Hepatocyte (in vitro differentiated cells): ENCODE results near the gene ZFX. TPM values are rescaled to one million over a fixed set of nuclear protein-coding genes. Genes with fewer than 3 reads are reported as not detected.
"Not testable (repeated sequence)": the region's sequence is repeated elsewhere in the genome, so short reads cannot be mapped to it uniquely, and the experiment has no call there.

Experiments
- DNase-seq: peaks from one replicate; pipeline ENCODE4 v3.0.0-alpha.2; 2016; ENCODE audit warnings: low spot score
- H2AFZ ChIP-seq: fragments of 200-600 bp; sonication (generic); 2 replicates; pipeline ENCODE4 v1.6.0; 2016; ENCODE audit warnings: antibody characterized with exemption, mild to moderate bottlenecking
- H3K27ac ChIP-seq: fragments of 200-600 bp; sonication (generic); 2 replicates; pipeline ENCODE4 v1.5.1; 2016; ENCODE audit warnings: mild to moderate bottlenecking
- H3K27me3 ChIP-seq: fragments of 200-600 bp; sonication (generic); 2 replicates; pipeline ENCODE4 v1.6.1; 2016
- H3K36me3 ChIP-seq: fragments of 200-600 bp; sonication (generic); replicated peaks from 2 replicates; pipeline ENCODE4 v1.5.1; 2016; ENCODE audit warnings: low read depth; ENCODE audit not compliant: insufficient read depth
- H3K4me1 ChIP-seq: fragments of 200-600 bp; sonication (generic); 2 replicates; pipeline ENCODE4 v1.5.1; 2016; ENCODE audit warnings: mild to moderate bottlenecking, moderate library complexity; ENCODE audit not compliant: insufficient read depth
- H3K4me2 ChIP-seq: fragments of 200-600 bp; sonication (generic); 2 replicates; pipeline ENCODE4 v1.6.0; 2016
- H3K4me3 ChIP-seq: fragments of 200-600 bp; sonication (generic); 2 replicates; pipeline ENCODE4 v1.5.1; 2016; ENCODE audit warnings: mild to moderate bottlenecking
- H3K79me2 ChIP-seq: fragments of 200-600 bp; sonication (generic); 2 replicates; pipeline ENCODE4 v1.6.0; 2017; ENCODE audit warnings: mild to moderate bottlenecking
- H3K9me2 ChIP-seq: fragments of 200-600 bp; sonication (generic); replicated peaks from 2 replicates; pipeline ENCODE4 v1.6.0; 2017; ENCODE audit warnings: mild to moderate bottlenecking; ENCODE audit not compliant: insufficient read depth
- H3K9me3 ChIP-seq: fragments of 200-600 bp; sonication (generic); 2 replicates; pipeline ENCODE4 v1.5.1; 2016; ENCODE audit warnings: low read depth, mild to moderate bottlenecking
- H4K20me1 ChIP-seq: fragments of 200-600 bp; sonication (generic); 2 replicates; pipeline ENCODE4 v1.6.0; 2016; ENCODE audit warnings: mild to moderate bottlenecking; ENCODE audit not compliant: insufficient read depth, poor library complexity, severe bottlenecking
- EZH2 ChIP-seq: fragments of 200-600 bp; sonication (generic); IDR thresholded peaks from 2 replicates; pipeline ENCODE4 v1.6.1; 2016; ENCODE audit warnings: antibody characterized with exemption, mild to moderate bottlenecking, borderline replicate concordance
- EZH2phosphoT487 ChIP-seq: fragments of 200-600 bp; sonication (generic); IDR thresholded peaks from one replicate; pipeline ENCODE4 v1.6.1; 2018; ENCODE audit warnings: antibody characterized with exemption, mild to moderate bottlenecking, low read depth, moderate library complexity; ENCODE audit not compliant: unreplicated experiment, severe bottlenecking
- WGBS: methylation state at CpG from one replicate; pipeline ENCODE4 v1.1.6; 2016; ENCODE audit warnings: low lambda C conversion rate; ENCODE audit errors: missing lambda C conversion rate; 5-methylcytosine and 5-hydroxymethylcytosine counted together
- polyA plus RNA-seq: library from polyadenylated mRNA; unstranded; fragments of >200 nt; fragmentation: Nextera tagmentation; extraction: Ambion mirVana; gene quantifications from 2 replicates; pipeline ENCODE4 v1.2.1, GENCODE V29; 2016
- total RNA-seq: library from RNA; depleted of rRNA; stranded (reverse); fragments of >200 nt; gene quantifications from 2 replicates; pipeline ENCODE4 v1.2.3, GENCODE V29; 2014
- TF ChIP-seq, protein P1 (sequence below): fragments of 200-600 bp; sonication (generic); IDR thresholded peaks from 2 replicates; pipeline ENCODE4 v1.5.1; 2016; ENCODE audit warnings: antibody characterized with exemption, mild to moderate bottlenecking; ENCODE audit not compliant: poor library complexity

The ZFX gene
- total and polyA plus RNA-seq, 2 experiments from 2014 or later = 31.5 to 74.0 TPM

DNA sequence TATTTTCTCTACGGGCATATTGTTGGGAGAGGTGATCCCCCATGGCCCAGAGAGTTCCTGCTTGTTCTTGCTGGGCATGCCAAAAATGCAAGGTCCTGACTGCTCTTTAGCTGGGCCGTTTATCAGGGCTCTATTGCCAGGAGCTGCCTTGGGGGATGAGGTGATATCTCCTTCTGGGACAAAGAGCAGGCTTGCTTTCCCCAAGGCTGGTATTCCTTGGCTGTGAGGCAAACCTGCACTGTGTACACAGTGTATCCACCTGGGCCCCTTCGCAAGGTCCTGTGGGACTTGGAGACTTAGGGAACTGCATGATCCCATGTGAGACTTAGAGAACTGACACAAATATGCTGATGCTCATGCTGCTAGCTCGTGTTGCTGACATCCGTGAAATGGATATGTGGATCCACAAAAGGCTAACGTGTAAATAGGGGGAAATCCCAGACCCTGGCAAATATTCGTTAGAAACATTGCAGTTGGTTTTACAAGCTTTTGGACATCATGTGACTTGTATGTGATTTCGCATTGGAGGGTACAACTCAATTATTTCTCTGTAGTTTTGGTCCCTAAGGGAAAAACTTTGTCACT lies 24.4 kb upstream of the ZFX start:
- Histone ChIP-seq H3K4me1 (peaks cover 16% of the 10 kb centered on the region), H3K4me2 (peak overlapping the region; percentile 15), H2AFZ (no peak overlapping the region), H3K9me3 (no peaks in the 10 kb centered on the region), H3K79me2 (no peaks in the 10 kb centered on the region), H3K9me2 (no peaks in the 10 kb centered on the region), H3K27ac (peak overlapping the region; percentile 73), H3K27me3 (no peaks in the 10 kb centered on the region), H3K4me3 (no peak overlapping the region), H4K20me1 (no peaks in the 10 kb centered on the region), H3K36me3 (no peaks in the 10 kb centered on the region)
- 49% methylated on average over 8 of the region's 8 CpGs for WGBS
- TF ChIP-seq, protein P1, sequence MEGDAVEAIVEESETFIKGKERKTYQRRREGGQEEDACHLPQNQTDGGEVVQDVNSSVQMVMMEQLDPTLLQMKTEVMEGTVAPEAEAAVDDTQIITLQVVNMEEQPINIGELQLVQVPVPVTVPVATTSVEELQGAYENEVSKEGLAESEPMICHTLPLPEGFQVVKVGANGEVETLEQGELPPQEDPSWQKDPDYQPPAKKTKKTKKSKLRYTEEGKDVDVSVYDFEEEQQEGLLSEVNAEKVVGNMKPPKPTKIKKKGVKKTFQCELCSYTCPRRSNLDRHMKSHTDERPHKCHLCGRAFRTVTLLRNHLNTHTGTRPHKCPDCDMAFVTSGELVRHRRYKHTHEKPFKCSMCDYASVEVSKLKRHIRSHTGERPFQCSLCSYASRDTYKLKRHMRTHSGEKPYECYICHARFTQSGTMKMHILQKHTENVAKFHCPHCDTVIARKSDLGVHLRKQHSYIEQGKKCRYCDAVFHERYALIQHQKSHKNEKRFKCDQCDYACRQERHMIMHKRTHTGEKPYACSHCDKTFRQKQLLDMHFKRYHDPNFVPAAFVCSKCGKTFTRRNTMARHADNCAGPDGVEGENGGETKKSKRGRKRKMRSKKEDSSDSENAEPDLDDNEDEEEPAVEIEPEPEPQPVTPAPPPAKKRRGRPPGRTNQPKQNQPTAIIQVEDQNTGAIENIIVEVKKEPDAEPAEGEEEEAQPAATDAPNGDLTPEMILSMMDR = no peak
- peak; percentile 63 for DNase-seq

GRCh38 chrX:24131476-24131875 lies 18.1 kb upstream of the ZFX start:
- Histone ChIP-seq H3K9me3 (no peaks in the 10 kb centered on the region), H3K4me2 (no peak overlapping the region), H2AFZ (no peak overlapping the region), H3K27me3 (no peaks in the 10 kb centered on the region), H3K9me2 (no peaks in the 10 kb centered on the region), H3K27ac (no peak overlapping the region), H3K36me3 (no peaks in the 10 kb centered on the region), H4K20me1 (no peaks in the 10 kb centered on the region), H3K4me3 (no peak overlapping the region), H3K79me2 (no peaks in the 10 kb centered on the region), H3K4me1 (no peaks in the 10 kb centered on the region)
- TF ChIP-seq, protein P1 = no peak
- no peak for TF ChIP-seq EZH2
- TF ChIP-seq EZH2phosphoT487 = no peak
- no peak for DNase-seq
- WGBS = 100% methylated on average over 1 of the region's 1 CpG

- no peak overlapping the region for H3K4me2 ChIP-seq
- no peaks in the 10 kb centered on the region for H3K79me2 ChIP-seq
- H2AFZ ChIP-seq = no peak overlapping the region
- H4K20me1 ChIP-seq = no peaks in the 10 kb centered on the region
- DNase-seq = no peak
- H3K4me1 ChIP-seq = no peaks in the 10 kb centered on the region
- no peak overlapping the region for H3K27ac ChIP-seq
- 88% methylated on average over 5 of the region's 5 CpGs for WGBS
- no peaks in the 10 kb centered on the region for H3K27me3 ChIP-seq
- no peaks in the 10 kb centered on the region for H3K9me2 ChIP-seq
- TF ChIP-seq, protein P1 = no peak
- no peak for TF ChIP-seq EZH2
- TF ChIP-seq EZH2phosphoT487 = no peak
- H3K9me3 ChIP-seq = no peaks in the 10 kb centered on the region
- H3K4me3 ChIP-seq = no peak overlapping the region
- H3K36me3 ChIP-seq = no peaks in the 10 kb centered on the region
Observed at GRCh38 chrX:24133312-24133711, 16.2 kb upstream of the ZFX start.

- H3K9me3 ChIP-seq, DNase-seq, H3K4me1 ChIP-seq, H3K4me2 ChIP-seq, H3K9me2 ChIP-seq, H4K20me1 ChIP-seq, H3K36me3 ChIP-seq, H3K4me3 ChIP-seq, H3K27ac ChIP-seq, H3K79me2 ChIP-seq, H2AFZ ChIP-seq, H3K27me3 ChIP-seq: not testable (repeated sequence)
- WGBS = 65% methylated on average over 7 of the region's 9 CpGs
Observed at GRCh38 chrX:24135768-24136167, 13.8 kb upstream of the ZFX start.
